IMR-90 (cell line): ENCODE measurements around the gene LMAN2. TPM values are rescaled to one million over a fixed set of nuclear protein-coding genes. Genes with fewer than 3 reads are reported as not detected.

Experiments
- ATAC-seq: fragments of 200-7000 bp; cut with Tn5 transposase; 2 replicates; pipeline ENCODE4 v1.9.1; 2020; ENCODE audit warnings: low read depth, mild to moderate bottlenecking, moderate library complexity
- BruUV-seq: library from RNA; stranded (reverse); fragments of 400-500 nt; replicated peaks from 2 replicates; lab custom pipeline; 2021; lab: Mats Ljungman, UMichigan
- CTCF ChIA-PET: fragments of 300-600 bp; formaldehyde crosslinking; extraction: SDS; loops from one replicate; lab custom pipeline; 2021; ENCODE audit warnings: antibody characterized with exemption; lab: Yijun Ruan, JAX
- POLR2A ChIA-PET: fragments of 300-600 bp; sonication (Branson Sonifier 250); formaldehyde crosslinking; loops from one replicate; lab custom pipeline; 2022; ENCODE audit warnings: antibody characterized with exemption; ENCODE audit not compliant: unreplicated experiment; lab: Charles Lee
- DNase-seq: peaks from one replicate; pipeline ENCODE4 v3.0.0; 2013
- H2AFZ ChIP-seq: replicated peaks from 2 replicates; pipeline ENCODE3; 2013; ENCODE audit warnings: low read length, mild to moderate bottlenecking; ENCODE audit not compliant: poor library complexity
- H2AK5ac ChIP-seq: 2 replicates; pipeline ENCODE4 v1.6.1; 2013; ENCODE audit warnings: low read depth, low read length, inconsistent platforms
- H2AK9ac ChIP-seq: replicated peaks from 2 replicates; pipeline ENCODE3; 2013; ENCODE audit warnings: mild to moderate bottlenecking, low read depth, low read length, moderate library complexity; ENCODE audit not compliant: poor library complexity
- H2BK120ac ChIP-seq: 2 replicates; pipeline ENCODE4 v1.6.1; 2013; ENCODE audit warnings: low read depth, low read length, inconsistent platforms
- H2BK15ac ChIP-seq: 3 replicates; pipeline ENCODE4 v1.6.1; 2013; ENCODE audit warnings: low read depth, low read length, inconsistent platforms
- H2BK20ac ChIP-seq: 2 replicates; pipeline ENCODE4 v1.6.1; 2013; ENCODE audit warnings: low read depth, mild to moderate bottlenecking, inconsistent platforms, low read length, moderate library complexity
- H2BK5ac ChIP-seq: 2 replicates; pipeline ENCODE4 v1.6.1; 2013; ENCODE audit warnings: mild to moderate bottlenecking, low read depth, low read length, inconsistent platforms; ENCODE audit not compliant: poor library complexity, severe bottlenecking
- H3K14ac ChIP-seq: replicated peaks from 2 replicates; pipeline ENCODE4 v1.6.1; 2013; ENCODE audit warnings: low read depth, low read length, inconsistent platforms
- H3K18ac ChIP-seq: 2 replicates; pipeline ENCODE4 v1.6.1; 2013; ENCODE audit warnings: low read depth, low read length, control low read depth
- H3K23ac ChIP-seq: 2 replicates; pipeline ENCODE4 v1.6.1; 2013; ENCODE audit warnings: low read depth, low read length, inconsistent platforms
- H3K27ac ChIP-seq: 2 replicates; pipeline ENCODE4 v1.5.1; 2013; ENCODE audit warnings: mild to moderate bottlenecking, control low read depth, low read length; ENCODE audit not compliant: insufficient read depth
- H3K27me3 ChIP-seq: 2 replicates; pipeline ENCODE4 v1.6.1; 2013; ENCODE audit warnings: low read length; ENCODE audit not compliant: control insufficient read depth, insufficient read depth
- H3K36me3 ChIP-seq: 2 replicates; pipeline ENCODE4 v1.6.1; 2013; ENCODE audit warnings: low read length, mixed read lengths; ENCODE audit not compliant: control insufficient read depth, insufficient read depth
- H3K4ac ChIP-seq: 2 replicates; pipeline ENCODE4 v1.6.1; 2013; ENCODE audit warnings: low read depth, low read length, inconsistent platforms
- H3K4me1 ChIP-seq: 2 replicates; pipeline ENCODE4 v1.6.1; 2013; ENCODE audit warnings: low read length, mixed read lengths; ENCODE audit not compliant: control insufficient read depth, insufficient read depth
- H3K4me2 ChIP-seq: 2 replicates; pipeline ENCODE4 v1.6.1; 2013; ENCODE audit warnings: low read depth, mild to moderate bottlenecking, control low read depth, low read length, moderate library complexity
- H3K4me3 ChIP-seq: 2 replicates; pipeline ENCODE4 v1.5.1; 2013; ENCODE audit warnings: low read depth, mild to moderate bottlenecking, control low read depth, low read length, moderate library complexity; ENCODE audit not compliant: insufficient read depth
- H3K56ac ChIP-seq: 2 replicates; pipeline ENCODE4 v1.6.1; 2013; ENCODE audit warnings: low read length, inconsistent platforms; ENCODE audit not compliant: insufficient read depth; ENCODE audit errors: extremely low read depth
- H3K79me1 ChIP-seq, 2 experiments: 2 replicates each; pipeline ENCODE4 v1.6.1; 2013; ENCODE audit warnings: low read length in 2 of 2, inconsistent platforms in 1 of 2, low read depth in 1 of 2
- H3K9ac ChIP-seq: 2 replicates; pipeline ENCODE4 v1.6.1; 2013; ENCODE audit warnings: low read depth, low read length, control low read depth
- H3K9me1 ChIP-seq: 2 replicates; pipeline ENCODE4 v1.6.1; 2013; ENCODE audit warnings: low read length, inconsistent platforms; ENCODE audit not compliant: insufficient read depth
- H3K9me3 ChIP-seq: 2 replicates; pipeline ENCODE4 v1.6.1; 2013; ENCODE audit warnings: low read length; ENCODE audit not compliant: control insufficient read depth, insufficient read depth
- H4K20me1 ChIP-seq: 2 replicates; pipeline ENCODE4 v1.6.1; 2013; ENCODE audit warnings: low read length, inconsistent platforms; ENCODE audit not compliant: insufficient read depth
- H4K5ac ChIP-seq: 2 replicates; pipeline ENCODE4 v1.6.1; 2013; ENCODE audit warnings: mild to moderate bottlenecking, low read depth, low read length, control low read depth
- H4K8ac ChIP-seq, 2 experiments: 2 replicates each; pipeline ENCODE4 v1.6.1; 2013; ENCODE audit warnings: low read depth in 2 of 2, low read length in 2 of 2, control low read depth in 1 of 2, inconsistent platforms in 1 of 2
- H4K91ac ChIP-seq: 2 replicates; pipeline ENCODE4 v1.6.1; 2013; ENCODE audit warnings: low read depth, low read length, inconsistent platforms; ENCODE audit not compliant: insufficient read depth
- BHLHE40 ChIP-seq: fragments of 150-350 bp; IDR thresholded peaks from 2 replicates; pipeline ENCODE4 v1.6.1; 2016; ENCODE audit warnings: mild to moderate bottlenecking, low read depth, low read length
- CEBPB ChIP-seq: IDR thresholded peaks from 2 replicates; pipeline ENCODE4 v1.6.1; 2012; ENCODE audit warnings: low read depth, low read length, improper control_type of control experiment
- CHD1 ChIP-seq: IDR thresholded peaks from 2 replicates; pipeline ENCODE4 v1.6.1; 2012; ENCODE audit warnings: low read depth, low read length, improper control_type of control experiment
- FOS ChIP-seq: fragments of 150-350 bp; IDR thresholded peaks from 2 replicates; pipeline ENCODE4 v1.6.1; 2016; ENCODE audit warnings: low read depth, low read length
- MAFK ChIP-seq: IDR thresholded peaks from 2 replicates; pipeline ENCODE4 v1.6.1; 2012; ENCODE audit warnings: low read depth, low read length, improper control_type of control experiment
- MAZ ChIP-seq: IDR thresholded peaks from 2 replicates; pipeline ENCODE4 v1.6.1; 2012; ENCODE audit warnings: low read depth, mild to moderate bottlenecking, low read length, improper control_type of control experiment, moderate library complexity, borderline replicate concordance
- MXI1 ChIP-seq: IDR thresholded peaks from 2 replicates; pipeline ENCODE4 v1.6.1; 2012; ENCODE audit warnings: low read depth, mild to moderate bottlenecking, low read length, moderate library complexity, borderline replicate concordance
- NFE2L2 ChIP-seq: fragments of 150-350 bp; IDR thresholded peaks from 2 replicates; pipeline ENCODE4 v1.6.1; 2016; ENCODE audit warnings: low read depth, mild to moderate bottlenecking, low read length
- POLR2A ChIP-seq: IDR thresholded peaks from 2 replicates; pipeline ENCODE4 v1.6.1; 2012; ENCODE audit warnings: mild to moderate bottlenecking, low read depth, low read length
- RAD21 ChIP-seq: IDR thresholded peaks from 2 replicates; pipeline ENCODE4 v1.6.1; 2012; ENCODE audit warnings: low read length, improper control_type of control experiment
- RCOR1 ChIP-seq: IDR thresholded peaks from 2 replicates; pipeline ENCODE4 v1.6.1; 2012; ENCODE audit warnings: mild to moderate bottlenecking, low read length, improper control_type of control experiment; ENCODE audit not compliant: insufficient replicate concordance
- RFX5 ChIP-seq: IDR thresholded peaks from 2 replicates; pipeline ENCODE4 v1.8.0; 2012; ENCODE audit warnings: low read depth, mild to moderate bottlenecking, low read length, moderate library complexity
- SMC3 ChIP-seq: fragments of 150-350 bp; IDR thresholded peaks from 2 replicates; pipeline ENCODE4 v1.6.1; 2016; ENCODE audit warnings: low read depth, mild to moderate bottlenecking, antibody characterized with exemption, low read length, moderate library complexity
- WGBS, 2 experiments: methylation state at CpG; one replicate each; pipeline versions ENCODE4 v1.1.5 to v1.1.7; 2013; ENCODE audit warnings: missing lambda C conversion rate in 2 of 2; ENCODE audit not compliant: insufficient read length in 1 of 2; ENCODE audit errors: extremely low coverage in 2 of 2; 5-methylcytosine and 5-hydroxymethylcytosine counted together
- dilution Hi-C: fragments of 300-500 bp; cut with HindIII; formaldehyde crosslinking; loops from one replicate; pipeline ENCODE4 v1.14.3; 2018; ENCODE audit warnings: low sequenced_read_pairs; ENCODE audit not compliant: unreplicated experiment
- in situ Hi-C: fragments of 300-500 bp; cut with MboI; formaldehyde crosslinking; loops from 3 replicates; pipeline ENCODE4 v1.14.3; 2019; ENCODE audit warnings: low sequenced_read_pairs, inconsistent platforms, mixed read lengths
- intact Hi-C: fragments of 100-400 bp; cut with micrococcal nuclease; formaldehyde crosslinking; loops from 2 replicates; pipeline ENCODE4 v1.10.0; 2022
- polyA plus RNA-seq, 3 experiments: library from polyadenylated mRNA; depleted of rRNA; stranded (reverse); fragments of >200 nt; gene quantifications; 2 replicates each; pipeline ENCODE4 v1.2.3, GENCODE V29; 2012; ENCODE audit warnings: low replicate concordance in 1 of 3
- total RNA-seq: library from RNA; depleted of rRNA; stranded (reverse); fragments of >200 nt; gene quantifications from 2 replicates; pipeline ENCODE4 v1.2.3, GENCODE V29; 2012
- TF ChIP-seq, protein P1 (sequence below): conservative IDR thresholded peaks from 2 replicates; pipeline ENCODE4 v1.5.1; 2012; ENCODE audit warnings: mild to moderate bottlenecking, low read depth, low read length, improper control_type of control experiment
- TF ChIP-seq, protein P2 (sequence below): fragments of 150-350 bp; IDR thresholded peaks from 2 replicates; pipeline ENCODE4 v1.6.1; 2017; ENCODE audit warnings: mild to moderate bottlenecking, antibody characterized with exemption, low read length, low read depth
- TF ChIP-seq, protein P3 (sequence below): fragments of 150-350 bp; IDR thresholded peaks from 2 replicates; pipeline ENCODE4 v1.6.1; 2016; ENCODE audit warnings: low read depth, mild to moderate bottlenecking, low read length, moderate library complexity, borderline replicate concordance

Gene LMAN2
- total and polyA plus RNA-seq, 2 of the 4 experiments (the other 2 are of a cell fraction) = 253 to 303 TPM

DNA sequence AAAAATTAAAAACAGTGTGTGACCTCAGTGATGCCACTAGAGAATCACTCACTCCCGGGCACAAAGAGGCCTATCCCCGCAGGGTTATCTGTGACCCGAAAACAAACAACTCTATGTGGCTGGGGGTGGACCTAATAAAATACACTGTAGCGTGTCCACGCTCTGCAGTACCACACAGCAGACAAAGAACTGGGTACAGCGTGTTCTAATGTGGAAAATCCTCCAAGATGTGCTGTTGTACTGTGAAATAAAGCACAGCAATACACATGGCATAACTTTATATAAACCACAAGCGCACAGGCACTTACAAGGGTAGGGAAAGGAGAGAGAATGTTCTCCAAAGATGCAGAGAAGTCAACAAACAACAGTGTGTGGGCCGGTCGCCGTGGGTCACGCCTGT is 24.6 kb upstream of the LMAN2 start:
- 80% methylated on average over 2 of the region's 11 CpGs; no CpG with 5 or more reads in 1 of the 2 experiments for WGBS, 2 experiments
- Histone ChIP-seq H3K79me1 (no peaks in the 10 kb centered on the region), H3K23ac (no peak overlapping the region), H4K20me1 (no peaks in the 10 kb centered on the region; the same call in 1 of the 2 replicates), H2AFZ (no peak overlapping the region), H2BK15ac (no peak overlapping the region), H4K91ac (no peak overlapping the region), H2BK20ac (no peak overlapping the region), H3K9me1 (peaks cover 6% of the 10 kb centered on the region; the same call in 1 of the 2 replicates), H3K4me3 (no peak overlapping the region), H2BK5ac (no peak overlapping the region), H3K27ac (no peak overlapping the region), H3K56ac (no peak overlapping the region), H4K8ac (no peak overlapping the region), H3K9ac (no peak overlapping the region), H3K4me2 (no peak overlapping the region), H3K9me3 (no peaks in the 10 kb centered on the region), H3K36me3 (no peaks in the 10 kb centered on the region), H3K14ac (no peak overlapping the region), H2AK5ac (no peak overlapping the region), H3K27me3 (peaks cover 7% of the 10 kb centered on the region; the same call in 1 of the 2 replicates), H2AK9ac (no peak overlapping the region), H3K4me1 (peaks cover 7% of the 10 kb centered on the region; the same call in 1 of the 2 replicates), H3K18ac (no peak overlapping the region), H2BK120ac (no peak overlapping the region), H3K4ac (no peak overlapping the region), H4K5ac (no peak overlapping the region)
- POLR2A ChIA-PET = no interaction called here
- intact Hi-C loops (no loop called here), dilution Hi-C loops (no loop called here), in situ Hi-C loops (no loop called here)
- DNase-seq (no peak), ATAC-seq (no peak)
- BruUV-seq = no TSS peak
- CTCF ChIA-PET = no interaction called here
- TF ChIP-seq RAD21 (no peak), NFE2L2 (no peak), FOS (no peak), RFX5 (no peak), BHLHE40 (no peak), RCOR1 (no peak), CEBPB (no peak), MAZ (no peak), MXI1 (no peak), CHD1 (no peak), POLR2A (no peak), MAFK (no peak), SMC3 (no peak)
- TF ChIP-seq, protein P1, sequence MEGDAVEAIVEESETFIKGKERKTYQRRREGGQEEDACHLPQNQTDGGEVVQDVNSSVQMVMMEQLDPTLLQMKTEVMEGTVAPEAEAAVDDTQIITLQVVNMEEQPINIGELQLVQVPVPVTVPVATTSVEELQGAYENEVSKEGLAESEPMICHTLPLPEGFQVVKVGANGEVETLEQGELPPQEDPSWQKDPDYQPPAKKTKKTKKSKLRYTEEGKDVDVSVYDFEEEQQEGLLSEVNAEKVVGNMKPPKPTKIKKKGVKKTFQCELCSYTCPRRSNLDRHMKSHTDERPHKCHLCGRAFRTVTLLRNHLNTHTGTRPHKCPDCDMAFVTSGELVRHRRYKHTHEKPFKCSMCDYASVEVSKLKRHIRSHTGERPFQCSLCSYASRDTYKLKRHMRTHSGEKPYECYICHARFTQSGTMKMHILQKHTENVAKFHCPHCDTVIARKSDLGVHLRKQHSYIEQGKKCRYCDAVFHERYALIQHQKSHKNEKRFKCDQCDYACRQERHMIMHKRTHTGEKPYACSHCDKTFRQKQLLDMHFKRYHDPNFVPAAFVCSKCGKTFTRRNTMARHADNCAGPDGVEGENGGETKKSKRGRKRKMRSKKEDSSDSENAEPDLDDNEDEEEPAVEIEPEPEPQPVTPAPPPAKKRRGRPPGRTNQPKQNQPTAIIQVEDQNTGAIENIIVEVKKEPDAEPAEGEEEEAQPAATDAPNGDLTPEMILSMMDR = no peak
- TF ChIP-seq, protein P2, sequence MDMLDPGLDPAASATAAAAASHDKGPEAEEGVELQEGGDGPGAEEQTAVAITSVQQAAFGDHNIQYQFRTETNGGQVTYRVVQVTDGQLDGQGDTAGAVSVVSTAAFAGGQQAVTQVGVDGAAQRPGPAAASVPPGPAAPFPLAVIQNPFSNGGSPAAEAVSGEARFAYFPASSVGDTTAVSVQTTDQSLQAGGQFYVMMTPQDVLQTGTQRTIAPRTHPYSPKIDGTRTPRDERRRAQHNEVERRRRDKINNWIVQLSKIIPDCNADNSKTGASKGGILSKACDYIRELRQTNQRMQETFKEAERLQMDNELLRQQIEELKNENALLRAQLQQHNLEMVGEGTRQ = no peak
- TF ChIP-seq, protein P3, sequence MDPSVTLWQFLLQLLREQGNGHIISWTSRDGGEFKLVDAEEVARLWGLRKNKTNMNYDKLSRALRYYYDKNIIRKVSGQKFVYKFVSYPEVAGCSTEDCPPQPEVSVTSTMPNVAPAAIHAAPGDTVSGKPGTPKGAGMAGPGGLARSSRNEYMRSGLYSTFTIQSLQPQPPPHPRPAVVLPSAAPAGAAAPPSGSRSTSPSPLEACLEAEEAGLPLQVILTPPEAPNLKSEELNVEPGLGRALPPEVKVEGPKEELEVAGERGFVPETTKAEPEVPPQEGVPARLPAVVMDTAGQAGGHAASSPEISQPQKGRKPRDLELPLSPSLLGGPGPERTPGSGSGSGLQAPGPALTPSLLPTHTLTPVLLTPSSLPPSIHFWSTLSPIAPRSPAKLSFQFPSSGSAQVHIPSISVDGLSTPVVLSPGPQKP = no peak
